IMR-90 (cell line): Measurements from ENCODE around the gene PTPRU. TPM values are rescaled to one million over a fixed set of nuclear protein-coding genes. Genes with fewer than 3 reads are reported as not detected.

ENCODE experiments used
- ATAC-seq: fragments of 200-7000 bp; cut with Tn5 transposase; 2 replicates; pipeline ENCODE4 v1.9.1; 2020; ENCODE audit warnings: low read depth, mild to moderate bottlenecking, moderate library complexity
- BruUV-seq: library from RNA; stranded (reverse); fragments of 400-500 nt; replicated peaks from 2 replicates; lab custom pipeline; 2021; lab: Mats Ljungman, UMichigan
- CTCF ChIA-PET: fragments of 300-600 bp; formaldehyde crosslinking; extraction: SDS; loops from one replicate; lab custom pipeline; 2021; ENCODE audit warnings: antibody characterized with exemption; lab: Yijun Ruan, JAX
- POLR2A ChIA-PET: fragments of 300-600 bp; sonication (Branson Sonifier 250); formaldehyde crosslinking; loops from one replicate; lab custom pipeline; 2022; ENCODE audit warnings: antibody characterized with exemption; ENCODE audit not compliant: unreplicated experiment; lab: Charles Lee
- DNase-seq: peaks from one replicate; pipeline ENCODE4 v3.0.0; 2013
- H2AFZ ChIP-seq: replicated peaks from 2 replicates; pipeline ENCODE3; 2013; ENCODE audit warnings: low read length, mild to moderate bottlenecking; ENCODE audit not compliant: poor library complexity
- H2AK5ac ChIP-seq: 2 replicates; pipeline ENCODE4 v1.6.1; 2013; ENCODE audit warnings: low read depth, low read length, inconsistent platforms
- H2AK9ac ChIP-seq: replicated peaks from 2 replicates; pipeline ENCODE3; 2013; ENCODE audit warnings: mild to moderate bottlenecking, low read depth, low read length, moderate library complexity; ENCODE audit not compliant: poor library complexity
- H2BK120ac ChIP-seq: 2 replicates; pipeline ENCODE4 v1.6.1; 2013; ENCODE audit warnings: low read depth, low read length, inconsistent platforms
- H2BK15ac ChIP-seq: 3 replicates; pipeline ENCODE4 v1.6.1; 2013; ENCODE audit warnings: low read depth, low read length, inconsistent platforms
- H2BK20ac ChIP-seq: 2 replicates; pipeline ENCODE4 v1.6.1; 2013; ENCODE audit warnings: low read depth, mild to moderate bottlenecking, inconsistent platforms, low read length, moderate library complexity
- H2BK5ac ChIP-seq: 2 replicates; pipeline ENCODE4 v1.6.1; 2013; ENCODE audit warnings: mild to moderate bottlenecking, low read depth, low read length, inconsistent platforms; ENCODE audit not compliant: poor library complexity, severe bottlenecking
- H3K14ac ChIP-seq: replicated peaks from 2 replicates; pipeline ENCODE4 v1.6.1; 2013; ENCODE audit warnings: low read depth, low read length, inconsistent platforms
- H3K18ac ChIP-seq: 2 replicates; pipeline ENCODE4 v1.6.1; 2013; ENCODE audit warnings: low read depth, low read length, control low read depth
- H3K23ac ChIP-seq: 2 replicates; pipeline ENCODE4 v1.6.1; 2013; ENCODE audit warnings: low read depth, low read length, inconsistent platforms
- H3K27ac ChIP-seq: 2 replicates; pipeline ENCODE4 v1.5.1; 2013; ENCODE audit warnings: mild to moderate bottlenecking, control low read depth, low read length; ENCODE audit not compliant: insufficient read depth
- H3K27me3 ChIP-seq: 2 replicates; pipeline ENCODE4 v1.6.1; 2013; ENCODE audit warnings: low read length; ENCODE audit not compliant: control insufficient read depth, insufficient read depth
- H3K36me3 ChIP-seq: 2 replicates; pipeline ENCODE4 v1.6.1; 2013; ENCODE audit warnings: low read length, mixed read lengths; ENCODE audit not compliant: control insufficient read depth, insufficient read depth
- H3K4ac ChIP-seq: 2 replicates; pipeline ENCODE4 v1.6.1; 2013; ENCODE audit warnings: low read depth, low read length, inconsistent platforms
- H3K4me1 ChIP-seq: 2 replicates; pipeline ENCODE4 v1.6.1; 2013; ENCODE audit warnings: low read length, mixed read lengths; ENCODE audit not compliant: control insufficient read depth, insufficient read depth
- H3K4me2 ChIP-seq: 2 replicates; pipeline ENCODE4 v1.6.1; 2013; ENCODE audit warnings: low read depth, mild to moderate bottlenecking, control low read depth, low read length, moderate library complexity
- H3K4me3 ChIP-seq: 2 replicates; pipeline ENCODE4 v1.5.1; 2013; ENCODE audit warnings: low read depth, mild to moderate bottlenecking, control low read depth, low read length, moderate library complexity; ENCODE audit not compliant: insufficient read depth
- H3K56ac ChIP-seq: 2 replicates; pipeline ENCODE4 v1.6.1; 2013; ENCODE audit warnings: low read length, inconsistent platforms; ENCODE audit not compliant: insufficient read depth; ENCODE audit errors: extremely low read depth
- H3K79me1 ChIP-seq, 2 experiments: 2 replicates each; pipeline ENCODE4 v1.6.1; 2013; ENCODE audit warnings: low read length in 2 of 2, inconsistent platforms in 1 of 2, low read depth in 1 of 2
- H3K9ac ChIP-seq: 2 replicates; pipeline ENCODE4 v1.6.1; 2013; ENCODE audit warnings: low read depth, low read length, control low read depth
- H3K9me1 ChIP-seq: 2 replicates; pipeline ENCODE4 v1.6.1; 2013; ENCODE audit warnings: low read length, inconsistent platforms; ENCODE audit not compliant: insufficient read depth
- H3K9me3 ChIP-seq: 2 replicates; pipeline ENCODE4 v1.6.1; 2013; ENCODE audit warnings: low read length; ENCODE audit not compliant: control insufficient read depth, insufficient read depth
- H4K20me1 ChIP-seq: 2 replicates; pipeline ENCODE4 v1.6.1; 2013; ENCODE audit warnings: low read length, inconsistent platforms; ENCODE audit not compliant: insufficient read depth
- H4K5ac ChIP-seq: 2 replicates; pipeline ENCODE4 v1.6.1; 2013; ENCODE audit warnings: mild to moderate bottlenecking, low read depth, low read length, control low read depth
- H4K8ac ChIP-seq, 2 experiments: 2 replicates each; pipeline ENCODE4 v1.6.1; 2013; ENCODE audit warnings: low read depth in 2 of 2, low read length in 2 of 2, control low read depth in 1 of 2, inconsistent platforms in 1 of 2
- H4K91ac ChIP-seq: 2 replicates; pipeline ENCODE4 v1.6.1; 2013; ENCODE audit warnings: low read depth, low read length, inconsistent platforms; ENCODE audit not compliant: insufficient read depth
- BHLHE40 ChIP-seq: fragments of 150-350 bp; IDR thresholded peaks from 2 replicates; pipeline ENCODE4 v1.6.1; 2016; ENCODE audit warnings: mild to moderate bottlenecking, low read depth, low read length
- CEBPB ChIP-seq: IDR thresholded peaks from 2 replicates; pipeline ENCODE4 v1.6.1; 2012; ENCODE audit warnings: low read depth, low read length, improper control_type of control experiment
- CHD1 ChIP-seq: IDR thresholded peaks from 2 replicates; pipeline ENCODE4 v1.6.1; 2012; ENCODE audit warnings: low read depth, low read length, improper control_type of control experiment
- ELK1 ChIP-seq: fragments of 150-350 bp; IDR thresholded peaks from 2 replicates; pipeline ENCODE4 v1.6.1; 2016; ENCODE audit warnings: low read depth, mild to moderate bottlenecking, low read length, moderate library complexity, borderline replicate concordance
- NFE2L2 ChIP-seq: fragments of 150-350 bp; IDR thresholded peaks from 2 replicates; pipeline ENCODE4 v1.6.1; 2016; ENCODE audit warnings: low read depth, mild to moderate bottlenecking, low read length
- POLR2A ChIP-seq: IDR thresholded peaks from 2 replicates; pipeline ENCODE4 v1.6.1; 2012; ENCODE audit warnings: mild to moderate bottlenecking, low read depth, low read length
- RAD21 ChIP-seq: IDR thresholded peaks from 2 replicates; pipeline ENCODE4 v1.6.1; 2012; ENCODE audit warnings: low read length, improper control_type of control experiment
- RCOR1 ChIP-seq: IDR thresholded peaks from 2 replicates; pipeline ENCODE4 v1.6.1; 2012; ENCODE audit warnings: mild to moderate bottlenecking, low read length, improper control_type of control experiment; ENCODE audit not compliant: insufficient replicate concordance
- RFX5 ChIP-seq: IDR thresholded peaks from 2 replicates; pipeline ENCODE4 v1.8.0; 2012; ENCODE audit warnings: low read depth, mild to moderate bottlenecking, low read length, moderate library complexity
- SMC3 ChIP-seq: fragments of 150-350 bp; IDR thresholded peaks from 2 replicates; pipeline ENCODE4 v1.6.1; 2016; ENCODE audit warnings: low read depth, mild to moderate bottlenecking, antibody characterized with exemption, low read length, moderate library complexity
- WGBS, 2 experiments: methylation state at CpG; one replicate each; pipeline versions ENCODE4 v1.1.5 to v1.1.7; 2013; ENCODE audit warnings: missing lambda C conversion rate in 2 of 2; ENCODE audit not compliant: insufficient read length in 1 of 2; ENCODE audit errors: extremely low coverage in 2 of 2; 5-methylcytosine and 5-hydroxymethylcytosine counted together
- dilution Hi-C: fragments of 300-500 bp; cut with HindIII; formaldehyde crosslinking; loops from one replicate; pipeline ENCODE4 v1.14.3; 2018; ENCODE audit warnings: low sequenced_read_pairs; ENCODE audit not compliant: unreplicated experiment
- in situ Hi-C: fragments of 300-500 bp; cut with MboI; formaldehyde crosslinking; loops from 3 replicates; pipeline ENCODE4 v1.14.3; 2019; ENCODE audit warnings: low sequenced_read_pairs, inconsistent platforms, mixed read lengths
- intact Hi-C: fragments of 100-400 bp; cut with micrococcal nuclease; formaldehyde crosslinking; loops from 2 replicates; pipeline ENCODE4 v1.10.0; 2022
- polyA plus RNA-seq, 3 experiments: library from polyadenylated mRNA; depleted of rRNA; stranded (reverse); fragments of >200 nt; gene quantifications; 2 replicates each; pipeline ENCODE4 v1.2.3, GENCODE V29; 2012; ENCODE audit warnings: low replicate concordance in 1 of 3
- total RNA-seq: library from RNA; depleted of rRNA; stranded (reverse); fragments of >200 nt; gene quantifications from 2 replicates; pipeline ENCODE4 v1.2.3, GENCODE V29; 2012

The PTPRU gene
- total and polyA plus RNA-seq, 2 of the 4 experiments (the other 2 are of a cell fraction): 7.0 to 10.7 TPM

- no peak overlapping the region for H4K91ac ChIP-seq
- H3K56ac ChIP-seq: no peak overlapping the region
- H3K4me3 ChIP-seq: no peak overlapping the region
- ATAC-seq (no peak), DNase-seq (no peak)
- intact Hi-C loops: loop anchor here (5.0 kb wide), 2 partner anchors 97 to 152 kb away; no protein-coding TSS in a partner anchor
- no peaks in the 10 kb centered on the region for H3K36me3 ChIP-seq
- H2BK120ac ChIP-seq: no peak overlapping the region
- no peak overlapping the region for H3K4me2 ChIP-seq
- no CpG with 5 or more reads among the region's 6 CpGs for WGBS, 2 experiments
- peak overlapping the region; percentile 11 for H2AK9ac ChIP-seq
- no peak for TF ChIP-seq RAD21
- no peak for TF ChIP-seq NFE2L2
- no peak for TF ChIP-seq BHLHE40
- no peak for TF ChIP-seq CHD1
- TF ChIP-seq RFX5: no peak
- no peak for TF ChIP-seq POLR2A
- TF ChIP-seq RCOR1: no peak
- no peak for TF ChIP-seq ELK1
- no peak for TF ChIP-seq CEBPB
- no peak for TF ChIP-seq SMC3
- H3K23ac ChIP-seq: no peak overlapping the region
- H4K8ac ChIP-seq: no peak overlapping the region
- peak overlapping the region; percentile 22 for H2AFZ ChIP-seq
- ChIA-PET CTCF (interaction anchor here (0.6 to 1.2 kb wide), 7 partner anchors 12 to 195 kb away, joined by 3 to 6 read pairs (median 3); no protein-coding TSS in a partner anchor), POLR2A (no interaction called here)
- peaks cover 0 to 15% of the 10 kb centered on the region in 2 experiments; a peak in 1 of 4 replicates for H3K79me1 ChIP-seq
- H3K4ac ChIP-seq: no peak overlapping the region
- H4K20me1 ChIP-seq: no peaks in the 10 kb centered on the region
- H3K27ac ChIP-seq: no peak overlapping the region
- H2BK15ac ChIP-seq: no peak overlapping the region
- no peaks in the 10 kb centered on the region for H3K9me3 ChIP-seq
- H3K9ac ChIP-seq: no peak overlapping the region
- H3K4me1 ChIP-seq: peaks cover 15% of the 10 kb centered on the region
- no peak overlapping the region for H4K5ac ChIP-seq
- no peak overlapping the region for H2BK20ac ChIP-seq
- no peaks in the 10 kb centered on the region for H3K27me3 ChIP-seq
- dilution Hi-C loops: no loop called here
- in situ Hi-C loops: loop anchor here (10.0 kb wide), 5 partner anchors 140 to 1140 kb away; no protein-coding TSS in a partner anchor
- peak overlapping the region; percentile 44; the same call in 1 of the 2 replicates for H2AK5ac ChIP-seq
- H3K14ac ChIP-seq: no peak overlapping the region
- H2BK5ac ChIP-seq: no peak overlapping the region
- H3K18ac ChIP-seq: no peak overlapping the region
- BruUV-seq: no TSS peak
- H3K9me1 ChIP-seq: peaks cover 17% of the 10 kb centered on the region
These were observed 8.9 kb downstream of the PTPRU start for GRCh38 chr1:29245261-29245660.
